Epithelial cell of proximal tubule (primary cell): ENCODE results near the gene USE1. TPM values are rescaled to one million over a fixed set of nuclear protein-coding genes. Genes with fewer than 3 reads are reported as not detected.

Experiments used
- DNase-seq: peaks from one replicate; pipeline ENCODE4 v3.0.0-alpha.2; 2011; ENCODE audit warnings: low read depth
- H3K4me3 ChIP-seq: 2 replicates; pipeline ENCODE4 v1.5.1; 2011; ENCODE audit warnings: low read depth, mild to moderate bottlenecking, low read length
- CTCF ChIP-seq: conservative IDR thresholded peaks from 2 replicates; pipeline ENCODE4 v1.5.1; 2012; ENCODE audit warnings: low read depth, mild to moderate bottlenecking, low read length
- total RNA-seq: library from RNA; depleted of rRNA; stranded (reverse); fragments of >200 nt; gene quantifications from 2 replicates; pipeline ENCODE4 v1.2.3, GENCODE V29; 2015

The USE1 gene
- total RNA-seq, 1 donor from 2014 or later: 25.3 TPM

- H3K4me3 ChIP-seq: no peak overlapping the region
- no peak for TF ChIP-seq CTCF
- no peak for DNase-seq
These were observed 44.1 kb downstream of the USE1 start for GRCh38 chr19:17259118-17259780.

- DNase-seq: no peak
- TF ChIP-seq CTCF: no peak
- H3K4me3 ChIP-seq: no peak overlapping the region
These were observed 44.8 kb downstream of the USE1 start for GRCh38 chr19:17259934-17260333.

- DNase-seq: no peak
- peak; percentile 87 for TF ChIP-seq CTCF
- H3K4me3 ChIP-seq: no peak overlapping the region
These were observed 45.7 kb downstream of the USE1 start for GRCh38 chr19:17260842-17261325.

- no peak for DNase-seq
- H3K4me3 ChIP-seq: no peak overlapping the region
- TF ChIP-seq CTCF: no peak
These were observed 47.4 kb downstream of the USE1 start for GRCh38 chr19:17262557-17262956.

GRCh38 chr19:17263712-17264640 is 48.8 kb downstream of the USE1 start:
- no peak overlapping the region for H3K4me3 ChIP-seq
- no peak for TF ChIP-seq CTCF
- DNase-seq: no peak

GRCh38 chr19:17264641-17264979 is 49.5 kb downstream of the USE1 start, which contains the start of gene USHBP1:
Gene USHBP1, minus strand, starts transcription at chr19:17264745. Its CDS starts 446 bp downstream, at chr19:17264299.
- DNase-seq: no peak
- H3K4me3 ChIP-seq: no peak within 1 kb of the TSS
- TF ChIP-seq CTCF: no peak

GRCh38 chr19:17266026-17266425 is 50.9 kb downstream of the USE1 start:
- no peak for TF ChIP-seq CTCF
- no peak for DNase-seq
- H3K4me3 ChIP-seq: no peak overlapping the region
